ENCODE data around the gene ZSCAN20. TPM values are rescaled to one million over a fixed set of nuclear protein-coding genes. Genes with fewer than 3 reads are reported as not detected.

The ZSCAN20 gene
- total and polyA plus RNA-seq, 2 of the 4 experiments (the other 2 are of a cell fraction): 2.1 to 11.1 TPM

- H2AK9ac ChIP-seq (replicated peaks; ENCODE audit: low read depth, low read length, poor library complexity): no peak overlapping the region
- H4K91ac ChIP-seq (ENCODE audit: insufficient read depth, low read depth, low read length): peak overlapping the region; percentile 4; the same call in 1 of the 2 replicates
- H3K27ac ChIP-seq (ENCODE audit: insufficient read depth, low read length): no peak overlapping the region
- H2BK120ac ChIP-seq (ENCODE audit: low read depth, low read length): no peak overlapping the region
- BruUV-seq (replicated peaks): no TSS peak
- no peak overlapping the region for H3K4me3 ChIP-seq (ENCODE audit: insufficient read depth, low read depth, low read length)
- peaks cover 17 to 21% of the 10 kb centered on the region in 2 experiments for H3K79me1 ChIP-seq (ENCODE audit: low read depth in 1 of 2, low read length in 2 of 2)
- H2BK20ac ChIP-seq (ENCODE audit: low read depth, low read length): no peak overlapping the region
- dilution Hi-C loops (cut with HindIII; ENCODE audit: low sequenced_read_pairs, unreplicated experiment): no loop called here
- no peak overlapping the region for H2BK5ac ChIP-seq (ENCODE audit: low read depth, low read length, poor library complexity, severe bottlenecking)
- intact Hi-C loops (cut with micrococcal nuclease): loop anchor here (1.0 to 5.0 kb wide), 6 partner anchors 102 to 342 kb away; partner anchors contain the start of gene TRIM62
- DNase-seq: no peak
- H4K8ac ChIP-seq (ENCODE audit: low read depth in 2 of 2, low read length in 2 of 2): no peak overlapping the region
- POLR2A ChIA-PET (ENCODE audit: unreplicated experiment): no interaction called here
- ATAC-seq (ENCODE audit: low read depth): no peak
- no CpG with 5 or more reads among the region's 2 CpGs for WGBS, 2 experiments (ENCODE audit: extremely low coverage in 2 of 2, insufficient read length in 1 of 2)
- H3K9me3 ChIP-seq (ENCODE audit: control insufficient read depth, insufficient read depth, low read length): no peaks in the 10 kb centered on the region
- H2BK15ac ChIP-seq (ENCODE audit: low read depth, low read length): no peak overlapping the region
- no peaks in the 10 kb centered on the region for H3K36me3 ChIP-seq (ENCODE audit: control insufficient read depth, insufficient read depth, low read length)
- CTCF ChIA-PET: interaction anchor here (2.6 to 3.1 kb wide), 2 partner anchors 11 to 174 kb away, joined by 18 to 26 read pairs; no protein-coding TSS in a partner anchor
- in situ Hi-C loops (cut with MboI; ENCODE audit: low sequenced_read_pairs): loop anchor here (5.0 to 10.0 kb wide), 3 partner anchors 172 to 375 kb away; no protein-coding TSS in a partner anchor
- peak overlapping the region; percentile 17; the same call in 1 of the 2 replicates for H2AK5ac ChIP-seq (ENCODE audit: low read depth, low read length)
- H3K4me2 ChIP-seq (ENCODE audit: low read depth, low read length): no peak overlapping the region
- H2AFZ ChIP-seq (replicated peaks; ENCODE audit: low read length, poor library complexity): no peak overlapping the region
- H3K27me3 ChIP-seq (ENCODE audit: control insufficient read depth, insufficient read depth, low read length): no peaks in the 10 kb centered on the region
- TF ChIP-seq POLR2A (IDR thresholded peaks at IDR 0.05; ENCODE audit: low read depth, low read length) (no peak), NFE2L2 (IDR thresholded peaks at IDR 0.05; ENCODE audit: low read depth, low read length) (no peak), RFX5 (IDR thresholded peaks at IDR 0.05; ENCODE audit: low read depth, low read length) (no peak), RCOR1 (IDR thresholded peaks at IDR 0.05; ENCODE audit: insufficient replicate concordance, low read length) (no peak), USF2 (IDR thresholded peaks at IDR 0.05; ENCODE audit: low read depth, low read length) (no peak), MAZ (IDR thresholded peaks at IDR 0.05; ENCODE audit: borderline replicate concordance, low read depth, low read length) (no peak), RAD21 (IDR thresholded peaks at IDR 0.05; ENCODE audit: low read length) (no peak), CTCF (conservative IDR thresholded peaks at IDR 0.05; ENCODE audit: low read depth, low read length) (no peak), MAFK (IDR thresholded peaks at IDR 0.05; ENCODE audit: low read depth, low read length) (no peak), FOS (IDR thresholded peaks at IDR 0.05; ENCODE audit: low read depth, low read length) (no peak), CHD1 (IDR thresholded peaks at IDR 0.05; ENCODE audit: low read depth, low read length) (no peak), CEBPB (IDR thresholded peaks at IDR 0.05; ENCODE audit: low read depth, low read length) (no peak), MXI1 (IDR thresholded peaks at IDR 0.05; ENCODE audit: borderline replicate concordance, low read depth, low read length) (no peak)
- H3K9ac ChIP-seq (ENCODE audit: low read depth, low read length): no peak overlapping the region
- no peak overlapping the region for H3K18ac ChIP-seq (ENCODE audit: low read depth, low read length)
- no peaks in the 10 kb centered on the region for H4K20me1 ChIP-seq (ENCODE audit: insufficient read depth, low read length)
- no peak overlapping the region for H3K14ac ChIP-seq (replicated peaks; ENCODE audit: low read depth, low read length)
- H3K4me1 ChIP-seq (ENCODE audit: control insufficient read depth, insufficient read depth, low read length): peaks cover 16% of the 10 kb centered on the region
- H4K5ac ChIP-seq (ENCODE audit: low read depth, low read length): no peak overlapping the region
- no peak overlapping the region for H3K23ac ChIP-seq (ENCODE audit: low read depth, low read length)
- H3K4ac ChIP-seq (ENCODE audit: low read depth, low read length): no peak overlapping the region
- no peak overlapping the region for H3K56ac ChIP-seq (ENCODE audit: extremely low read depth, insufficient read depth, low read length)
- H3K9me1 ChIP-seq (ENCODE audit: insufficient read depth, low read length): peaks cover 27% of the 10 kb centered on the region
Observed at GRCh38 chr1:33469691-33470090, 2.8 kb upstream of the ZSCAN20 start.

All from IMR-90 (cell line).